AG04450 (cell line): Measurements from ENCODE around the gene NUP214. TPM values are rescaled to one million over a fixed set of nuclear protein-coding genes. Genes with fewer than 3 reads are reported as not detected.

ENCODE experiments used
- CTCF ChIA-PET: fragments of 300-600, 350-600 bp; formaldehyde crosslinking; extraction: SDS; loops from one replicate; lab custom pipeline; 2022; ENCODE audit warnings: antibody characterized with exemption, inconsistent platforms; lab: Charles Lee
- POLR2A ChIA-PET: fragments of 350-600 bp; formaldehyde crosslinking; extraction: SDS; loops from one replicate; lab custom pipeline; 2021; ENCODE audit warnings: antibody characterized with exemption, inconsistent platforms; lab: Yijun Ruan, JAX
- DNase-seq: peaks from one replicate; pipeline ENCODE4 v3.0.0-alpha.2; 2011; ENCODE audit warnings: low read depth, low spot score
- H3K27ac ChIP-seq: one replicate; pipeline ENCODE4 v1.5.1; 2012; ENCODE audit warnings: low read depth, low read length, control low read depth
- H3K27me3 ChIP-seq: one replicate; pipeline ENCODE4 v1.6.0; 2012; ENCODE audit warnings: low read length; ENCODE audit not compliant: control insufficient read depth, insufficient read depth
- H3K4me3 ChIP-seq: 2 replicates; pipeline ENCODE4 v1.5.1; 2011; ENCODE audit warnings: mild to moderate bottlenecking, low read depth, low read length, control low read depth
- H3K9me3 ChIP-seq: 2 replicates; pipeline ENCODE4 v1.5.1; 2012; ENCODE audit warnings: low read length; ENCODE audit not compliant: control insufficient read depth, insufficient read depth
- CTCF ChIP-seq: IDR thresholded peaks from 2 replicates; pipeline ENCODE4 v1.5.1; 2011; ENCODE audit warnings: low read depth, low read length, control low read depth, inconsistent platforms
- polyA plus RNA-seq: library from polyadenylated mRNA; depleted of rRNA; stranded (reverse); fragments of >200 nt; gene quantifications from 2 replicates; pipeline ENCODE4 v1.2.3, GENCODE V29; 2011

Gene NUP214
- polyA plus RNA-seq, 1 experiment: 7.9 TPM

- TF ChIP-seq CTCF: no peak
- DNase-seq: no peak
- CTCF ChIA-PET: interaction anchor here (0.8 kb wide), 1 partner anchor 64 kb away, joined by 4 read pairs; no protein-coding TSS in a partner anchor
These were observed 108.2 kb downstream of the NUP214 start for GRCh38 chr9:131233556-131233955.

GRCh38 chr9:131233995-131234394, 108.6 kb downstream of the NUP214 start:
- Histone ChIP-seq H3K27ac (no peak overlapping the region), H3K27me3 (no peaks in the 10 kb centered on the region), H3K9me3 (no peaks in the 10 kb centered on the region), H3K4me3 (no peak overlapping the region)
- POLR2A ChIA-PET: no interaction called here
- CTCF ChIA-PET: no interaction called here
- no peak for TF ChIP-seq CTCF
- no peak for DNase-seq

More at GRCh38 chr9:131233556-131233955, 108.2 kb downstream of the NUP214 start:
- H3K4me3 ChIP-seq: no peak overlapping the region
- no peak overlapping the region for H3K27ac ChIP-seq
- POLR2A ChIA-PET: no interaction called here
- no peaks in the 10 kb centered on the region for H3K27me3 ChIP-seq
- no peaks in the 10 kb centered on the region for H3K9me3 ChIP-seq

GRCh38 chr9:131234799-131235479, 109.6 kb downstream of the NUP214 start:
- H3K27me3 ChIP-seq: no peaks in the 10 kb centered on the region
- DNase-seq: no peak
- no peak overlapping the region for H3K27ac ChIP-seq
- no peak overlapping the region for H3K4me3 ChIP-seq
- CTCF ChIA-PET: interaction anchor here (0.7 kb wide), 1 partner anchor 115 kb away, joined by 3 read pairs; no protein-coding TSS in a partner anchor
- TF ChIP-seq CTCF: no peak
- POLR2A ChIA-PET: no interaction called here
- H3K9me3 ChIP-seq: no peaks in the 10 kb centered on the region

- no peak for TF ChIP-seq CTCF
- DNase-seq: no peak
- CTCF ChIA-PET: interaction anchor here (0.7 kb wide), 1 partner anchor 114 kb away, joined by 3 read pairs; no protein-coding TSS in a partner anchor
These were observed 110.1 kb downstream of the NUP214 start for GRCh38 chr9:131235480-131235851.

GRCh38 chr9:131236161-131236560, 110.8 kb downstream of the NUP214 start:
- POLR2A ChIA-PET: no interaction called here
- Histone ChIP-seq H3K27ac (no peak overlapping the region), H3K4me3 (no peak overlapping the region), H3K27me3 (no peaks in the 10 kb centered on the region), H3K9me3 (no peaks in the 10 kb centered on the region)
- TF ChIP-seq CTCF: no peak
- CTCF ChIA-PET: interaction anchor here (0.5 kb wide), 1 partner anchor 78 kb away, joined by 4 read pairs; no protein-coding TSS in a partner anchor
- DNase-seq: no peak

More at GRCh38 chr9:131235480-131235851, 110.1 kb downstream of the NUP214 start:
- POLR2A ChIA-PET: no interaction called here
- Histone ChIP-seq H3K27me3 (no peaks in the 10 kb centered on the region), H3K4me3 (no peak overlapping the region), H3K27ac (no peak overlapping the region), H3K9me3 (no peaks in the 10 kb centered on the region)
